GM12873 (cell line): ENCODE results near the gene CD37.

Experiments
- TF ChIP-seq, protein P1 (sequence below): IDR thresholded peaks from 2 replicates; pipeline ENCODE4 v1.5.1; 2012; ENCODE audit warnings: low read depth, mild to moderate bottlenecking, moderate library complexity, low read length, control low read depth; ENCODE audit not compliant: insufficient read depth; ENCODE audit errors: missing control alignments

CD37 gene

DNA sequence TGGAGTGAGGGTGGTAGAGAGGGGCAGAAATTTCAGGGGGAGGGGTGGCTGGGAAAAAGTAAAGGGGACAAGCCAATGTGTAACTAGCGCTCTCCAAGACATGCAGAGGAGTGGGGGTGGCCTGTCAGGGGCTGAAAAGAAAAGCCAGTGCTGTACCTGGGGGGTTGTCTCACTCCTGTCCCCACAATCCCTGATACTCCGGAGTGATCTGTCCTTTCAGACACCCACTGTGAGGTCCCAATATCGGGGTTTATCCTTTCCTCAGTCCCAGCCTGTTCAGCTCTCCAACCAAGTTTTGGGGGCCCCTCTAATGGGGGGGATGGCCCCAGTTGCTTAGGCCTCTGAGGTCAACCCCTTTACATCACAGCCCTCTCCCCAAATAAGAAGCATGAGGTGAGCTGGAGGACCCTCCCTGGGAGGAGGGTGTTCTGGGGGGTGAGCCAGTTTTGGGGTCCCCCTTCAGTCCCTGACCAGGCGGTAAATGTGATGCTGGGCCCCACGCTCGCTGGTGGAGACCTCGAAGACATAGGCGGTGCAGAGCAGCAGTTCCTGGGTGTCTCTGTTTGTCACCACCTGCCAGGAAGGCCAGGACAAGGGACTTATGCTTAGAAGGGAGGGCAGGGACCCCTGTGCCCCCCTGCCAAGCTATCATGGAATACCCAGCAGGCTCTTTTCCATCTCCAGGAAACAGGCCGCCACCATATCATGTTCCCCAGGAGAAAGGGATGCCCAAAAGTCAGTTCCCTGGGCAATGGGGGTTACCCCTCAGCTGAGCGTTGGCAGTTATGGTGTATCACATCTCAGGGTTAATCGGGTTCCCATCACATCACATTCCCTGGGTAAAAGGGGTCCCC is 5.9 kb downstream of the CD37 start:
- TF ChIP-seq, protein P1, sequence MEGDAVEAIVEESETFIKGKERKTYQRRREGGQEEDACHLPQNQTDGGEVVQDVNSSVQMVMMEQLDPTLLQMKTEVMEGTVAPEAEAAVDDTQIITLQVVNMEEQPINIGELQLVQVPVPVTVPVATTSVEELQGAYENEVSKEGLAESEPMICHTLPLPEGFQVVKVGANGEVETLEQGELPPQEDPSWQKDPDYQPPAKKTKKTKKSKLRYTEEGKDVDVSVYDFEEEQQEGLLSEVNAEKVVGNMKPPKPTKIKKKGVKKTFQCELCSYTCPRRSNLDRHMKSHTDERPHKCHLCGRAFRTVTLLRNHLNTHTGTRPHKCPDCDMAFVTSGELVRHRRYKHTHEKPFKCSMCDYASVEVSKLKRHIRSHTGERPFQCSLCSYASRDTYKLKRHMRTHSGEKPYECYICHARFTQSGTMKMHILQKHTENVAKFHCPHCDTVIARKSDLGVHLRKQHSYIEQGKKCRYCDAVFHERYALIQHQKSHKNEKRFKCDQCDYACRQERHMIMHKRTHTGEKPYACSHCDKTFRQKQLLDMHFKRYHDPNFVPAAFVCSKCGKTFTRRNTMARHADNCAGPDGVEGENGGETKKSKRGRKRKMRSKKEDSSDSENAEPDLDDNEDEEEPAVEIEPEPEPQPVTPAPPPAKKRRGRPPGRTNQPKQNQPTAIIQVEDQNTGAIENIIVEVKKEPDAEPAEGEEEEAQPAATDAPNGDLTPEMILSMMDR: no peak

DNA sequence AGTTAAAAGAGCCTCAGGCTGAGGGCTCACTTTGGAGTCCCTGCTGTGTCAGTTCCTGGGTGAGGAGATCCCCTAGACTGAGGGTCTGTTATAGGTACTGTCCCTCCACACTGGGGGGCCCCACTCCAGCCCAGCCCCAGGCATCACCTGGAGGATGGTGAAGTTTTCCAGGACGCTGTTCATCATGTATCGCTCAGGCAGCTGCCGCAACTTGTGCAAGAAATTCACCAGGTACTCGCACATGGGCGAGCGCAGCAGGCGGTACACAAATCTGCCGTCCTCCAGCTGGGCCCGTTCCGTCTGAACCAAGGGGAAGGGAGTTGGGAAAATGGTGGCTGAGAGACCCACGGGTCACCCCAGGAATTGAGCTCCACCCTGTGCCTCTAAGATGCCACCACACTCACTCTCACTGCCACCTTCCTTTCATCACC is 7.1 kb downstream of the CD37 start:
- TF ChIP-seq, protein P1: no peak

GRCh38 chr19:49343123-49343522 is 7.9 kb downstream of the CD37 start:
- TF ChIP-seq, protein P1: no peak

GRCh38 chr19:49344505-49345423 is 9.6 kb downstream of the CD37 start:
- TF ChIP-seq, protein P1: no peak

GRCh38 chr19:49347191-49347590 is 12.0 kb downstream of the CD37 start:
- TF ChIP-seq, protein P1: no peak

DNA sequence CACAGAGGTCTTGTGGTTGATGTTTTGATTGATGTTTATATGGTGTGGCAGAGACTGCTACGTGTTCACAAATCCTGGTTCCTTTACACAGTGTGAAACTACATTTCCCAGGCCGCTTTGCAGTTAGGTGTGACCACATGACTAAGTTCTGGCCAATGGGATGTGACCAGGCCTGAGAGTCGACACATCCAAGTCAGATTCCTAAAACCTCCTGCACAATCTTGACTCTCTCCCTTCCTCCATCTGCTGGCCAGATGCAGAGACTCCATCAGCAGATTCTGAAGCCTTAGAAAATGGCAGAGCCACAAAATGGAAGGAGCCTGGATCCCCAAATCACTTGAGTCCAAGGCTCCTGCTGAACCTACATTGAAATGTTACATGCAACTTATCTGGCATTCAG is 12.6 kb downstream of the CD37 start:
- TF ChIP-seq, protein P1: no peak
